ENCODE results near the gene SULT1C4.
"Not testable (repeated sequence)": the region's sequence is repeated elsewhere in the genome, so short reads cannot be mapped to it uniquely, and the experiment has no call there.

The SULT1C4 gene

GRCh38 chr2:108377815-108378630 lies at the start of gene SULT1C4:
SULT1C4 (plus strand) TSS chr2:108377954; CDS start chr2:108378338, 384 bp downstream.
- H3K4me3 Mint-ChIP-seq: peak within 1 kb of the TSS; percentile 17
- no peaks in the 10 kb centered on the region for H3K9me3 Mint-ChIP-seq
- peaks cover 17% of the 10 kb centered on the region for H3K4me1 Mint-ChIP-seq (ENCODE audit: low read depth)
- no peaks in the 10 kb centered on the region for H3K27me3 Mint-ChIP-seq
- no peaks in the 10 kb centered on the region for H3K36me3 Mint-ChIP-seq (ENCODE audit: low read depth)
- peak within 1 kb of the TSS; percentile 53 for H3K27ac Mint-ChIP-seq
- intact Hi-C loops (cut with micrococcal nuclease): no loop called here

GRCh38 chr2:108329771-108330170 lies 48.0 kb upstream of the SULT1C4 start:
- Mint-ChIP-seq H3K4me1 (ENCODE audit: low read depth) (peaks cover 6% of the 10 kb centered on the region), H3K27me3 (no peaks in the 10 kb centered on the region), H3K27ac (no peak overlapping the region), H3K4me3 (no peak overlapping the region), H3K9me3 (no peaks in the 10 kb centered on the region), H3K36me3 (ENCODE audit: low read depth) (no peaks in the 10 kb centered on the region)
- intact Hi-C loops (cut with micrococcal nuclease): no loop called here

GRCh38 chr2:108330979-108331378 lies 46.8 kb upstream of the SULT1C4 start:
- no peaks in the 10 kb centered on the region for H3K9me3 Mint-ChIP-seq
- no peak overlapping the region for H3K4me3 Mint-ChIP-seq
- intact Hi-C loops (cut with micrococcal nuclease): no loop called here
- no peak overlapping the region for H3K27ac Mint-ChIP-seq
- H3K27me3 Mint-ChIP-seq: no peaks in the 10 kb centered on the region
- peaks cover 6% of the 10 kb centered on the region for H3K4me1 Mint-ChIP-seq (ENCODE audit: low read depth)
- H3K36me3 Mint-ChIP-seq (ENCODE audit: low read depth): no peaks in the 10 kb centered on the region

GRCh38 chr2:108345951-108346350 lies 31.8 kb upstream of the SULT1C4 start:
- Mint-ChIP-seq H3K4me3 (no peak overlapping the region), H3K9me3 (no peaks in the 10 kb centered on the region), H3K4me1 (ENCODE audit: low read depth) (peaks cover 5% of the 10 kb centered on the region), H3K27me3 (no peaks in the 10 kb centered on the region), H3K36me3 (ENCODE audit: low read depth) (no peaks in the 10 kb centered on the region), H3K27ac (no peak overlapping the region)
- intact Hi-C loops (cut with micrococcal nuclease): no loop called here

- Mint-ChIP-seq H3K27me3 (no peaks in the 10 kb centered on the region), H3K4me1 (ENCODE audit: low read depth) (peaks cover 5% of the 10 kb centered on the region), H3K4me3 (no peak overlapping the region), H3K36me3 (ENCODE audit: low read depth) (no peaks in the 10 kb centered on the region), H3K9me3 (no peaks in the 10 kb centered on the region), H3K27ac (no peak overlapping the region)
- intact Hi-C loops (cut with micrococcal nuclease): no loop called here
Measured at GRCh38 chr2:108346827-108347226, 30.9 kb upstream of the SULT1C4 start.

GRCh38 chr2:108347786-108348185 lies 30.0 kb upstream of the SULT1C4 start:
- no peaks in the 10 kb centered on the region for H3K27me3 Mint-ChIP-seq
- intact Hi-C loops (cut with micrococcal nuclease): no loop called here
- no peaks in the 10 kb centered on the region for H3K9me3 Mint-ChIP-seq
- no peak overlapping the region for H3K27ac Mint-ChIP-seq
- H3K36me3 Mint-ChIP-seq (ENCODE audit: low read depth): no peaks in the 10 kb centered on the region
- H3K4me1 Mint-ChIP-seq (ENCODE audit: low read depth): peaks cover 5% of the 10 kb centered on the region
- no peak overlapping the region for H3K4me3 Mint-ChIP-seq

- peaks cover 5% of the 10 kb centered on the region for H3K4me1 Mint-ChIP-seq (ENCODE audit: low read depth)
- H3K4me3 Mint-ChIP-seq: no peak overlapping the region
- no peaks in the 10 kb centered on the region for H3K36me3 Mint-ChIP-seq (ENCODE audit: low read depth)
- no peaks in the 10 kb centered on the region for H3K27me3 Mint-ChIP-seq
- no peak overlapping the region for H3K27ac Mint-ChIP-seq
- no peaks in the 10 kb centered on the region for H3K9me3 Mint-ChIP-seq
- intact Hi-C loops (cut with micrococcal nuclease): no loop called here
Measured at GRCh38 chr2:108348816-108349570, 28.8 kb upstream of the SULT1C4 start.

GRCh38 chr2:108349571-108349928 lies 28.2 kb upstream of the SULT1C4 start:
- peaks cover 5% of the 10 kb centered on the region for H3K4me1 Mint-ChIP-seq (ENCODE audit: low read depth)
- H3K9me3 Mint-ChIP-seq: no peaks in the 10 kb centered on the region
- no peaks in the 10 kb centered on the region for H3K36me3 Mint-ChIP-seq (ENCODE audit: low read depth)
- H3K27ac Mint-ChIP-seq: no peak overlapping the region
- no peak overlapping the region for H3K4me3 Mint-ChIP-seq
- intact Hi-C loops (cut with micrococcal nuclease): no loop called here
- H3K27me3 Mint-ChIP-seq: no peaks in the 10 kb centered on the region

GRCh38 chr2:108351889-108352288 lies 25.9 kb upstream of the SULT1C4 start:
- Mint-ChIP-seq H3K4me1 (ENCODE audit: low read depth) (peaks cover 5% of the 10 kb centered on the region), H3K27ac (no peak overlapping the region), H3K36me3 (ENCODE audit: low read depth) (no peaks in the 10 kb centered on the region), H3K9me3 (no peaks in the 10 kb centered on the region), H3K4me3 (no peak overlapping the region), H3K27me3 (no peaks in the 10 kb centered on the region)
- intact Hi-C loops (cut with micrococcal nuclease): no loop called here

GRCh38 chr2:108354136-108354535 lies 23.6 kb upstream of the SULT1C4 start:
- Mint-ChIP-seq H3K27ac (no peak overlapping the region), H3K27me3 (no peaks in the 10 kb centered on the region), H3K9me3 (no peaks in the 10 kb centered on the region), H3K4me1 (ENCODE audit: low read depth) (peaks cover 2% of the 10 kb centered on the region), H3K4me3 (no peak overlapping the region), H3K36me3 (ENCODE audit: low read depth) (no peaks in the 10 kb centered on the region)
- intact Hi-C loops (cut with micrococcal nuclease): no loop called here

GRCh38 chr2:108355906-108356734 lies 21.6 kb upstream of the SULT1C4 start:
- Mint-ChIP-seq H3K27me3 (no peaks in the 10 kb centered on the region), H3K9me3 (no peaks in the 10 kb centered on the region), H3K4me3 (no peak overlapping the region), H3K4me1 (ENCODE audit: low read depth) (peaks cover 6% of the 10 kb centered on the region), H3K27ac (no peak overlapping the region), H3K36me3 (ENCODE audit: low read depth) (no peaks in the 10 kb centered on the region)
- intact Hi-C loops (cut with micrococcal nuclease): no loop called here

GRCh38 chr2:108359336-108359735 lies 18.4 kb upstream of the SULT1C4 start:
- H3K36me3 Mint-ChIP-seq (ENCODE audit: low read depth); H3K27ac Mint-ChIP-seq; H3K4me3 Mint-ChIP-seq; intact Hi-C loops (cut with micrococcal nuclease); H3K9me3 Mint-ChIP-seq; H3K27me3 Mint-ChIP-seq: not testable (repeated sequence)
- peaks cover 24% of the 10 kb centered on the region for H3K4me1 Mint-ChIP-seq (ENCODE audit: low read depth)

GRCh38 chr2:108360776-108361468 lies 16.8 kb upstream of the SULT1C4 start:
- no peaks in the 10 kb centered on the region for H3K36me3 Mint-ChIP-seq (ENCODE audit: low read depth)
- H3K4me1 Mint-ChIP-seq (ENCODE audit: low read depth): peaks cover 24% of the 10 kb centered on the region
- intact Hi-C loops (cut with micrococcal nuclease): loop anchor here (5.0 kb wide), 1 partner anchor 86 kb away; the partner anchor contains the start of gene GCC2
- H3K4me3 Mint-ChIP-seq: no peak overlapping the region
- H3K27ac Mint-ChIP-seq: no peak overlapping the region
- H3K9me3 Mint-ChIP-seq: no peaks in the 10 kb centered on the region
- no peaks in the 10 kb centered on the region for H3K27me3 Mint-ChIP-seq

Measured in dendritic cell treated with granulocyte-macrophage colony-stimulating factor and Interleukin-4, amounts not matched to agents 40 ng/mL and 50 ng/mL, for 4 days (primary cell).